ENCODE data around the gene TOB1.

Gene TOB1

DNA sequence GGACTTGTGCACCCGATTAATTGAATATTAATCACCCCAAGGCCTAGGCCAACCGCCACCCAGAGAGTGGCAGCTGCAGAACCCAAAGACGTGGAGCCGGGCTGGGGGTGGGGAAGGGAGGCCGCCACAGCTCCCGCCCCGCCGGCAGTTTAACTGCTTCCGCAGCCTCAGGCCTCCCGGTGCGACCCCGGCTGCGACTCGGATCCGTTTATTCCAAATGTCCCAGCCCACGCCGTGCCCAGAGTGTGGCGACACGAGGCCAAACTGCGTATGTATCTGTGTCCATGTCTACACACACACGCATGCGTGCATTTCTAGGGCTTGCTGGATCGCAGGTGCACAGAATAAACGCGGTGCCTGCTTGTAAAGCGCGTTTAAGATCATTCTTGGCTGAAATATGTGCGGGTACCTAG is 802 bp upstream of the TOB1 start (continued):
- TF ChIP-seq, protein P1, sequence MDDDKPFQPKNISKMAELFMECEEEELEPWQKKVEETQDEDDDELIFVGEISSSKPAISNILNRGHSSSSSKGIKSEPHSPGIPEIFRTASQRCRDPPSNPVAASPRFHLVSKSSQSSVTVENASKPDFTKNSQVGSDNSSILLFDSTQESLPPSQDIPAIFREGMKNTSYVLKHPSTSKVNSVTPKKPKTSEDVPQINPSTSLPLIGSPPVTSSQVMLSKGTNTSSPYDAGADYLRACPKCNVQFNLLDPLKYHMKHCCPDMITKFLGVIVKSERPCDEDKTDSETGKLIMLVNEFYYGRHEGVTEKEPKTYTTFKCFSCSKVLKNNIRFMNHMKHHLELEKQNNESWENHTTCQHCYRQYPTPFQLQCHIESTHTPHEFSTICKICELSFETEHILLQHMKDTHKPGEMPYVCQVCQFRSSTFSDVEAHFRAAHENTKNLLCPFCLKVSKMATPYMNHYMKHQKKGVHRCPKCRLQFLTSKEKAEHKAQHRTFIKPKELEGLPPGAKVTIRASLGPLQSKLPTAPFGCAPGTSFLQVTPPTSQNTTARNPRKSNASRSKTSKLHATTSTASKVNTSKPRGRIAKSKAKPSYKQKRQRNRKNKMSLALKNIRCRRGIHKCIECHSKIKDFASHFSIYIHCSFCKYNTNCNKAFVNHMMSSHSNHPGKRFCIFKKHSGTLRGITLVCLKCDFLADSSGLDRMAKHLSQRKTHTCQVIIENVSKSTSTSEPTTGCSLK (tag by site-specific recombination; IDR thresholded peaks at IDR 0.05) = no peak
- TF ChIP-seq ZNF23 (tag by site-specific recombination; IDR thresholded peaks at IDR 0.05; ENCODE audit: borderline replicate concordance) (no peak), BCL11B (tag by site-specific recombination; IDR thresholded peaks at IDR 0.05; ENCODE audit: low read depth) (no peak), ZNF747 (tag by site-specific recombination; IDR thresholded peaks at IDR 0.05) (no peak), ZNF10 (tag by site-specific recombination; IDR thresholded peaks at IDR 0.05) (0 out of 2 replicates have a peak, but pooled peaks have one; percentile 4), SP2 (tag by site-specific recombination; IDR thresholded peaks at IDR 0.05) (no peak), ZNF707 (tag by site-specific recombination; IDR thresholded peaks at IDR 0.05) (no peak), ZFP41 (tag by site-specific recombination; IDR thresholded peaks at IDR 0.05; ENCODE audit: borderline replicate concordance) (no peak), ZXDB (tag by site-specific recombination; IDR thresholded peaks at IDR 0.05) (0 out of 2 replicates have a peak, but pooled peaks have one; percentile 60), ZNF416 (tag by site-specific recombination; IDR thresholded peaks at IDR 0.05) (no peak), ZNF121 (tag by site-specific recombination; IDR thresholded peaks at IDR 0.05) (no peak; the same call in 1 of the 2 replicates), OSR2 (tag by site-specific recombination; IDR thresholded peaks at IDR 0.05) (peak; percentile 38), KLF7 (tag by site-specific recombination; IDR thresholded peaks at IDR 0.05; ENCODE audit: borderline replicate concordance) (no peak; the same call in 1 of the 2 replicates), ZNF521 (tag by site-specific recombination; IDR thresholded peaks at IDR 0.05) (no peak), KLF10 (tag by site-specific recombination; IDR thresholded peaks at IDR 0.05) (no peak), ZNF239 (tag by site-specific recombination; IDR thresholded peaks at IDR 0.05) (no peak), ZNF776 (tag by site-specific recombination; IDR thresholded peaks at IDR 0.05; ENCODE audit: borderline replicate concordance) (no peak), ZNF169 (tag by site-specific recombination; IDR thresholded peaks at IDR 0.05) (no peak), SP7 (tag by site-specific recombination; IDR thresholded peaks at IDR 0.05) (peak; percentile 61; the same call in 1 of the 2 replicates), ZNF366 (tag by site-specific recombination; conservative IDR thresholded peaks at IDR 0.05) (no peak), ZNF202 (tag by site-specific recombination; IDR thresholded peaks at IDR 0.05; ENCODE audit: borderline replicate concordance) (no peak), ZNF184 (tag by site-specific recombination; IDR thresholded peaks at IDR 0.05) (0 out of 2 replicates have a peak, but pooled peaks have one; percentile 35), ZNF19 (tag by site-specific recombination; IDR thresholded peaks at IDR 0.05; ENCODE audit: low read depth) (no peak), ZFP69B (tag by site-specific recombination; IDR thresholded peaks at IDR 0.05) (no peak), KLF8 (tag by site-specific recombination; IDR thresholded peaks at IDR 0.05) (no peak), ZNF670 (tag by site-specific recombination; IDR thresholded peaks at IDR 0.05; ENCODE audit: low read depth) (no peak), ZSCAN30 (tag by site-specific recombination; IDR thresholded peaks at IDR 0.05) (peak; percentile 49; the same call in 1 of the 2 replicates)
- TF ChIP-seq, protein P2, sequence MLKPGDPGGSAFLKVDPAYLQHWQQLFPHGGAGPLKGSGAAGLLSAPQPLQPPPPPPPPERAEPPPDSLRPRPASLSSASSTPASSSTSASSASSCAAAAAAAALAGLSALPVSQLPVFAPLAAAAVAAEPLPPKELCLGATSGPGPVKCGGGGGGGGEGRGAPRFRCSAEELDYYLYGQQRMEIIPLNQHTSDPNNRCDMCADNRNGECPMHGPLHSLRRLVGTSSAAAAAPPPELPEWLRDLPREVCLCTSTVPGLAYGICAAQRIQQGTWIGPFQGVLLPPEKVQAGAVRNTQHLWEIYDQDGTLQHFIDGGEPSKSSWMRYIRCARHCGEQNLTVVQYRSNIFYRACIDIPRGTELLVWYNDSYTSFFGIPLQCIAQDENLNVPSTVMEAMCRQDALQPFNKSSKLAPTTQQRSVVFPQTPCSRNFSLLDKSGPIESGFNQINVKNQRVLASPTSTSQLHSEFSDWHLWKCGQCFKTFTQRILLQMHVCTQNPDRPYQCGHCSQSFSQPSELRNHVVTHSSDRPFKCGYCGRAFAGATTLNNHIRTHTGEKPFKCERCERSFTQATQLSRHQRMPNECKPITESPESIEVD (tag by site-specific recombination; IDR thresholded peaks at IDR 0.05) = no peak
- TF ChIP-seq, protein P3, sequence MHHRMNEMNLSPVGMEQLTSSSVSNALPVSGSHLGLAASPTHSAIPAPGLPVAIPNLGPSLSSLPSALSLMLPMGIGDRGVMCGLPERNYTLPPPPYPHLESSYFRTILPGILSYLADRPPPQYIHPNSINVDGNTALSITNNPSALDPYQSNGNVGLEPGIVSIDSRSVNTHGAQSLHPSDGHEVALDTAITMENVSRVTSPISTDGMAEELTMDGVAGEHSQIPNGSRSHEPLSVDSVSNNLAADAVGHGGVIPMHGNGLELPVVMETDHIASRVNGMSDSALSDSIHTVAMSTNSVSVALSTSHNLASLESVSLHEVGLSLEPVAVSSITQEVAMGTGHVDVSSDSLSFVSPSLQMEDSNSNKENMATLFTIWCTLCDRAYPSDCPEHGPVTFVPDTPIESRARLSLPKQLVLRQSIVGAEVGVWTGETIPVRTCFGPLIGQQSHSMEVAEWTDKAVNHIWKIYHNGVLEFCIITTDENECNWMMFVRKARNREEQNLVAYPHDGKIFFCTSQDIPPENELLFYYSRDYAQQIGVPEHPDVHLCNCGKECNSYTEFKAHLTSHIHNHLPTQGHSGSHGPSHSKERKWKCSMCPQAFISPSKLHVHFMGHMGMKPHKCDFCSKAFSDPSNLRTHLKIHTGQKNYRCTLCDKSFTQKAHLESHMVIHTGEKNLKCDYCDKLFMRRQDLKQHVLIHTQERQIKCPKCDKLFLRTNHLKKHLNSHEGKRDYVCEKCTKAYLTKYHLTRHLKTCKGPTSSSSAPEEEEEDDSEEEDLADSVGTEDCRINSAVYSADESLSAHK (tag by site-specific recombination; IDR thresholded peaks at IDR 0.05) = 0 out of 2 replicates have a peak, but pooled peaks have one; percentile 3
- TF ChIP-seq, protein P4, sequence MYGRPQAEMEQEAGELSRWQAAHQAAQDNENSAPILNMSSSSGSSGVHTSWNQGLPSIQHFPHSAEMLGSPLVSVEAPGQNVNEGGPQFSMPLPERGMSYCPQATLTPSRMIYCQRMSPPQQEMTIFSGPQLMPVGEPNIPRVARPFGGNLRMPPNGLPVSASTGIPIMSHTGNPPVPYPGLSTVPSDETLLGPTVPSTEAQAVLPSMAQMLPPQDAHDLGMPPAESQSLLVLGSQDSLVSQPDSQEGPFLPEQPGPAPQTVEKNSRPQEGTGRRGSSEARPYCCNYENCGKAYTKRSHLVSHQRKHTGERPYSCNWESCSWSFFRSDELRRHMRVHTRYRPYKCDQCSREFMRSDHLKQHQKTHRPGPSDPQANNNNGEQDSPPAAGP (tag by site-specific recombination; IDR thresholded peaks at IDR 0.05) = no peak
- TF ChIP-seq, protein P5, sequence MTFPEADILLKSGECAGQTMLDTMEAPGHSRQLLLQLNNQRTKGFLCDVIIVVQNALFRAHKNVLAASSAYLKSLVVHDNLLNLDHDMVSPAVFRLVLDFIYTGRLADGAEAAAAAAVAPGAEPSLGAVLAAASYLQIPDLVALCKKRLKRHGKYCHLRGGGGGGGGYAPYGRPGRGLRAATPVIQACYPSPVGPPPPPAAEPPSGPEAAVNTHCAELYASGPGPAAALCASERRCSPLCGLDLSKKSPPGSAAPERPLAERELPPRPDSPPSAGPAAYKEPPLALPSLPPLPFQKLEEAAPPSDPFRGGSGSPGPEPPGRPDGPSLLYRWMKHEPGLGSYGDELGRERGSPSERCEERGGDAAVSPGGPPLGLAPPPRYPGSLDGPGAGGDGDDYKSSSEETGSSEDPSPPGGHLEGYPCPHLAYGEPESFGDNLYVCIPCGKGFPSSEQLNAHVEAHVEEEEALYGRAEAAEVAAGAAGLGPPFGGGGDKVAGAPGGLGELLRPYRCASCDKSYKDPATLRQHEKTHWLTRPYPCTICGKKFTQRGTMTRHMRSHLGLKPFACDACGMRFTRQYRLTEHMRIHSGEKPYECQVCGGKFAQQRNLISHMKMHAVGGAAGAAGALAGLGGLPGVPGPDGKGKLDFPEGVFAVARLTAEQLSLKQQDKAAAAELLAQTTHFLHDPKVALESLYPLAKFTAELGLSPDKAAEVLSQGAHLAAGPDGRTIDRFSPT (tag by site-specific recombination; IDR thresholded peaks at IDR 0.05) = peak; percentile 66; the same call in 1 of the 2 replicates
- TF ChIP-seq, protein P6, sequence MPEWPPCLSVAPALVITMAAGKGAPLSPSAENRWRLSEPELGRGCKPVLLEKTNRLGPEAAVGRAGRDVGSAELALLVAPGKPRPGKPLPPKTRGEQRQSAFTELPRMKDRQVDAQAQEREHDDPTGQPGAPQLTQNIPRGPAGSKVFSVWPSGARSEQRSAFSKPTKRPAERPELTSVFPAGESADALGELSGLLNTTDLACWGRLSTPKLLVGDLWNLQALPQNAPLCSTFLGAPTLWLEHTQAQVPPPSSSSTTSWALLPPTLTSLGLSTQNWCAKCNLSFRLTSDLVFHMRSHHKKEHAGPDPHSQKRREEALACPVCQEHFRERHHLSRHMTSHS (tag by site-specific recombination; IDR thresholded peaks at IDR 0.05) = no peak

Data from HEK293 (cell line).